ENCODE data around the gene NAT9. TPM values are rescaled to one million over a fixed set of nuclear protein-coding genes. Genes with fewer than 3 reads are reported as not detected.

The NAT9 gene
- total and polyA plus RNA-seq, 5 donors from 2014 or later = 16.2 to 35.4 (median 18.7) TPM

DNA sequence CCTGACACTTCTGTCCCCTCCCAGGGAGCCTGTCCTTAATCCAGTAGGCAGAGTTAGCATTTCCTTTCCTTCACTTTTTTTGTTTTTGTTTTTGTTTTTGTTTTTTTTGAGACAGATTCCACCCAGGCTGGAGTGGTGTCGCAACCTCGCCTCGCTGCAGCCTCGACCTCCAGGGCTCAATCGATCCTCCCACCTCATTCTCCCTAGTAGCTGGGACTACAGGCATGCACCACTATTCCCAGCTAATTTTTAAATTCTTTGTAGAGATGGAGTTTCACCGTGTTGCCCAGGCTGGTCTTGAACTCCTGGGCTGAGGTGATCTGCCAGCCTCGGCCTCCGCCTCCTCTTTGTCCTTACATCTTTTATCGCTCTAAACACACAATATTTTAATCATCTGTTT lies 23.7 kb downstream of the NAT9 start:
- H3K27me3 ChIP-seq (ENCODE audit: control insufficient read depth, insufficient read depth, low read length) = no peaks in the 10 kb centered on the region
- peaks cover 33% of the 10 kb centered on the region for H3K36me3 Mint-ChIP-seq
- H3K4me3 Mint-ChIP-seq = peak overlapping the region; percentile 91 to 99 (median 98)
- H3K36me3 ChIP-seq (ENCODE audit: control insufficient read depth, insufficient read depth, low read length) = peaks cover 11% of the 10 kb centered on the region
- H3K4me3 ChIP-seq (ENCODE audit: low read depth, low read length) = peak overlapping the region; percentile 86
- H3K4me1 ChIP-seq (ENCODE audit: control insufficient read depth, insufficient read depth, low read length, poor library complexity, severe bottlenecking) = peaks cover 80% of the 10 kb centered on the region
- peaks cover 0 to 2% (median 0%) of the 10 kb centered on the region in 7 donors for H3K9me3 Mint-ChIP-seq
- H3K9me3 ChIP-seq (ENCODE audit: control insufficient read depth in 2 of 2, low read length in 2 of 2) = no peaks in the 10 kb centered on the region
- peak overlapping the region; percentile 47 for H3K27ac ChIP-seq (ENCODE audit: insufficient read depth, low read length, poor library complexity, severe bottlenecking)
- ATAC-seq (ENCODE audit: low read depth in 2 of 2) = no peak
- H3K27ac Mint-ChIP-seq = peak overlapping the region; percentile 95 to 99 (median 98)
- H3K27me3 Mint-ChIP-seq = no peaks in the 10 kb centered on the region
- peaks cover 10 to 72% (median 45%) of the 10 kb centered on the region in 4 donors for H3K4me1 Mint-ChIP-seq
- no peak for DNase-seq

DNA sequence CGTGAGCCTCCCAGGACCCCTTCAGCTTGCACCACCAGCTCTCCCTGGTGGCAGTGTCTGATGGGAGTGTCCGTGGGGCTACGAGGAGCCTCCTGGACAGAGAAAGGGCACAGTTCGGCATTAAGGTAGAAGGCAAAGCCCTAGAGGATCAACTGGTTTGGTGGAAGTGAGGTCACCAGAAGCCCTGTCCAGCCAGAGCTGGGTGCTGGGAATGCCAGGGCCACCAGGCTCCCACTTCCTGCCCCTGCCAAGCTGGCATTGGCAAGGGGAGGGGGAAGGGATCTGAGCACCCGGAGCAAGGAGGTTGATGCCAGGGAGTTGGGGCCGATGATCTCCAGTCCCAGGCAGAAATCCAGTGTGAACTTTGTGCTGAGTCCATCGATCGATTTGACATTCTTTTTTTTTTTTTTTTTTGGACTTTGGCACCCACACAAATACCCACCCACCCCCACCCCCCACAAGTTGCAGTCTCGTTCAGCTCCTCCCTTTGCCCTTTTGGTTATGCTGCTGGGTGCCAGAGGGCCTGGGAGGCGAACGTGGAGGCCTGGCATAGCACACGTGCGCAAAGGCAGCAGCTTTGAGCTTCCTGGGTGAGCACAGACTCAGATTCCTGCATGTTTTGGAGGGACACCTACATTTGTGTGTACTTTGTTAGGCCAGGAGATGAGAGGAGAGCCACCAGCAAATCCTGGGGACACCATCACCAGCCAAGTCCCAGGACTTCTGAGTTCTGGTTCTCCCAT lies 25.6 kb downstream of the NAT9 start:
- Histone ChIP-seq H3K4me1 (ENCODE audit: control insufficient read depth, insufficient read depth, low read length, poor library complexity, severe bottlenecking) (peaks cover 77% of the 10 kb centered on the region), H3K27ac (ENCODE audit: insufficient read depth, low read length, poor library complexity, severe bottlenecking) (peak overlapping the region; percentile 76), H3K27me3 (ENCODE audit: control insufficient read depth, insufficient read depth, low read length) (no peaks in the 10 kb centered on the region), H3K4me3 (ENCODE audit: low read depth, low read length) (peak overlapping the region; percentile 86), H3K9me3 (ENCODE audit: control insufficient read depth in 2 of 2, low read length in 2 of 2) (no peaks in the 10 kb centered on the region), H3K36me3 (ENCODE audit: control insufficient read depth, insufficient read depth, low read length) (peaks cover 11% of the 10 kb centered on the region)
- H3K4me3 Mint-ChIP-seq = peak overlapping the region; percentile 91 to 99 (median 98)
- peaks cover 6 to 74% (median 45%) of the 10 kb centered on the region in 4 donors for H3K4me1 Mint-ChIP-seq
- peaks cover 33% of the 10 kb centered on the region for H3K36me3 Mint-ChIP-seq
- DNase-seq = no peak
- peaks cover 0 to 2% (median 0%) of the 10 kb centered on the region in 7 donors for H3K9me3 Mint-ChIP-seq
- no peaks in the 10 kb centered on the region for H3K27me3 Mint-ChIP-seq
- peak overlapping the region; percentile 96 to 99 (median 98) for H3K27ac Mint-ChIP-seq
- ATAC-seq (ENCODE audit: low read depth in 2 of 2) = no peak

DNA sequence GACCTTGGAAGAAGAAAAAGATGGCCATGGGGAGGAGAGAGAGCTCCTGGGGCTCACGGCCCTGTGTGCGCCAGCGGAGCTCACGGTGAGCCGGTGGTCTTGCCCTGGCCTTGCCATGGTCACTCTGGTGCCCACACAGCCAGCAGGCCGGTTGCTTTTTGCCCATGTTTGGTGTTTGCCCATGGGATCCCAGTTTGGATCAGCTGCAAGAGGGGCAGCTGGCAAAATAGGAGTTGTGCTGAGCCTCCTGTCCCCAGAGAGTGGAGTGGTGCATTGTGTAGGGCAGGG lies 26.2 kb downstream of the NAT9 start:
- H3K4me1 ChIP-seq (ENCODE audit: control insufficient read depth, insufficient read depth, low read length, poor library complexity, severe bottlenecking) = peaks cover 77% of the 10 kb centered on the region
- H3K27ac ChIP-seq (ENCODE audit: insufficient read depth, low read length, poor library complexity, severe bottlenecking) = peak overlapping the region; percentile 76
- peaks cover 11% of the 10 kb centered on the region for H3K36me3 ChIP-seq (ENCODE audit: control insufficient read depth, insufficient read depth, low read length)
- H3K4me3 ChIP-seq (ENCODE audit: low read depth, low read length) = peak overlapping the region; percentile 86
- H3K9me3 Mint-ChIP-seq = peaks cover 0 to 2% (median 0%) of the 10 kb centered on the region in 7 donors
- H3K4me3 Mint-ChIP-seq = peak overlapping the region; percentile 91 to 99 (median 98)
- ATAC-seq (ENCODE audit: low read depth in 2 of 2) = no peak
- H3K27me3 ChIP-seq (ENCODE audit: control insufficient read depth, insufficient read depth, low read length) = no peaks in the 10 kb centered on the region
- H3K27me3 Mint-ChIP-seq = no peaks in the 10 kb centered on the region
- peak overlapping the region; percentile 82 to 98 (median 96) for H3K27ac Mint-ChIP-seq
- peaks cover 29% of the 10 kb centered on the region for H3K36me3 Mint-ChIP-seq
- peaks cover 6 to 69% (median 41%) of the 10 kb centered on the region in 4 donors for H3K4me1 Mint-ChIP-seq
- H3K9me3 ChIP-seq (ENCODE audit: control insufficient read depth in 2 of 2, low read length in 2 of 2) = no peaks in the 10 kb centered on the region
- no peak for DNase-seq

DNA sequence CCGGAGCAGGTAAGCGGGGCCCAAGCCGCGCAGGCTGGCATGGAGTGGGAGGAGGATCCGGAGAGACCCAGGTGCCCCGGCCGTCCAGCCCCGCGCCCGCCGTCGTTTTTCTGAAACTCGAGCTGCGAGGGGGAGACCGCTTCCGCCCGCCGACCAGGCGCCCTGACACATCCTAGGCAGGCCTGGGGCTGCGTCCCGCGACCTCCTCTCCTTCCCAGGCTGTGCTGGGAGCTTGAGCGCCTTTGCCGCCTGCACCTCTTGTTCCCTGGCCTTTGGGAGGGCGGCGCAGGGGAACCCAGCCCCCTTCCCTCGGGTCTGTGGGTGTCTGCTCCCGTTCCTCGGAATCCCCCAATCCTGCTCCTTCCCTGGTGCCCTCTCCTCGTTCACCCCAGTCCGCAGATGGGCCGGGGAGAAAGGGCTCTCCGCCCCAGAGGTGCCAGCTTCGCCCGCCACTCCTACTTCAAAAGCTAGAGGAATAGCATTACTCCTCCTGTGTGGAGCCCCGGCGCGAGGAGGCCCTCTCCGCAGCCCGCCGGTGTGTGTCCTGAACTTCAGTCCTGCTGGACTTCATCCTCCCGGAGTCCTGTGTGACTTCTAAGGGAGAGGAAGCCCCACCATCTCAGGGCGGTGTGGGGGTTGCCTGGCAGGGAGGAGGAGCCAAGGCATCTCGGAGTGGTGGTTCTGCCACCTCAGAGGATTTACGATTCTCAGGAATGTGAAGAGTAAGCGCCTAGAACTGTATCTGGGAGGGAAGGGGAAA lies 26.7 kb downstream of the NAT9 start:
- ATAC-seq (ENCODE audit: low read depth in 2 of 2) (peak; percentile 6 to 7), DNase-seq (peak; percentile 23 to 71 (median 48))
- H3K27ac ChIP-seq (ENCODE audit: insufficient read depth, low read length, poor library complexity, severe bottlenecking) = peak overlapping the region; percentile 76
- H3K4me3 ChIP-seq (ENCODE audit: low read depth, low read length) = peak overlapping the region; percentile 86
- Mint-ChIP-seq H3K27me3 (no peaks in the 10 kb centered on the region), H3K36me3 (peaks cover 26% of the 10 kb centered on the region), H3K4me1 (peaks cover 6 to 69% (median 41%) of the 10 kb centered on the region in 4 donors), H3K9me3 (peaks cover 0 to 2% (median 0%) of the 10 kb centered on the region in 7 donors), H3K27ac (peak overlapping the region; percentile 82 to 98 (median 96)), H3K4me3 (peak overlapping the region; percentile 91 to 99 (median 98))
- H3K27me3 ChIP-seq (ENCODE audit: control insufficient read depth, insufficient read depth, low read length) = no peaks in the 10 kb centered on the region
- peaks cover 11% of the 10 kb centered on the region for H3K36me3 ChIP-seq (ENCODE audit: control insufficient read depth, insufficient read depth, low read length)
- peaks cover 77% of the 10 kb centered on the region for H3K4me1 ChIP-seq (ENCODE audit: control insufficient read depth, insufficient read depth, low read length, poor library complexity, severe bottlenecking)
- H3K9me3 ChIP-seq (ENCODE audit: control insufficient read depth in 2 of 2, low read length in 2 of 2) = no peaks in the 10 kb centered on the region

DNA sequence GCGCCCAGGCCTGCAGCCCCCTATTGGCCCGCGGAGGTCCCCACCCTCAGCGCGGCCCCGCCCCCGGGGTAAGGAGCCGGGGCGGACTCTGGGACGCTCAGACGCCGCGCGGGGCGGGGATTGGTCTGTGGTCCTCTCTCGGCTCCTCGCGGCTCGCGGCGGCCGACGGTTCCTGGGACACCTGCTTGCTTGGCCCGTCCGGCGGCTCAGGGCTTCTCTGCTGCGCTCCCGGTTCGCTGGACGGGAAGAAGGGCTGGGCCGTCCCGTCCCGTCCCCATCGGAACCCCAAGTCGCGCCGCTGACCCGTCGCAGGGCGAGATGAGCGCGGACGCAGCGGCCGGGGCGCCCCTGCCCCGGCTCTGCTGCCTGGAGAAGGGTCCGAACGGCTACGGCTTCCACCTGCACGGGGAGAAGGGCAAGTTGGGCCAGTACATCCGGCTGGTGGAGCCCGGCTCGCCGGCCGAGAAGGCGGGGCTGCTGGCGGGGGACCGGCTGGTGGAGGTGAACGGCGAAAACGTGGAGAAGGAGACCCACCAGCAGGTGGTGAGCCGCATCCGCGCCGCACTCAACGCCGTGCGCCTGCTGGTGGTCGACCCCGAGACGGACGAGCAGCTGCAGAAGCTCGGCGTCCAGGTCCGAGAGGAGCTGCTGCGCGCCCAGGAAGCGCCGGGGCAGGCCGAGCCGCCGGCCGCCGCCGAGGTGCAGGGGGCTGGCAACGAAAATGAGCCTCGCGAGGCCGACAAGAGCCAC lies 27.4 kb downstream of the NAT9 start, which contains the start of gene NHERF1:
TSS of gene NHERF1 (plus strand) at position 100 of the 750 bp plus-strand sequence. CDS start at position 319, 219 bp downstream.
- H3K4me3 Mint-ChIP-seq = peak within 1 kb of the TSS; percentile 91 to 99 (median 98)
- peaks cover 77% of the 10 kb centered on the region for H3K4me1 ChIP-seq (ENCODE audit: control insufficient read depth, insufficient read depth, low read length, poor library complexity, severe bottlenecking)
- peak within 1 kb of the TSS; percentile 86 for H3K4me3 ChIP-seq (ENCODE audit: low read depth, low read length)

DNA sequence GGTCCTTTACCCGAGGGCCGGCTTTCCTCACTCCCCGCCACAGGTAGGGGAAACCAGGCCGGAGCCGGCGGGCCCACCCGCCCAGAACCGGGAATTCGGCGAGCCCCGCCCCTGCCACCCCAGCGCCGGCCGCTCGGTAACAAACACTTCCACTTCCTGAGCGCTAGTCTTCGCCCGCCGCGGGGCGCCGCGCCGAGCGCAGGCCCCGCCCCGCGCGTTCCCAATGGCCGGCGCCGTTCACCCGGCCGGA lies 27.9 kb downstream of the NAT9 start:
- no peak overlapping the region for H3K4me3 ChIP-seq (ENCODE audit: low read depth, low read length)
- no peaks in the 10 kb centered on the region for H3K9me3 ChIP-seq (ENCODE audit: control insufficient read depth in 2 of 2, low read length in 2 of 2)
- Mint-ChIP-seq H3K36me3 (peaks cover 23% of the 10 kb centered on the region), H3K4me1 (peaks cover 10 to 69% (median 45%) of the 10 kb centered on the region in 4 donors), H3K9me3 (peaks cover 0 to 2% (median 0%) of the 10 kb centered on the region in 7 donors), H3K27me3 (no peaks in the 10 kb centered on the region), H3K27ac (no peak overlapping the region), H3K4me3 (peak overlapping the region; percentile 81 to 98 (median 86))
- no peak for DNase-seq
- H3K27me3 ChIP-seq (ENCODE audit: control insufficient read depth, insufficient read depth, low read length) = no peaks in the 10 kb centered on the region
- peaks cover 77% of the 10 kb centered on the region for H3K4me1 ChIP-seq (ENCODE audit: control insufficient read depth, insufficient read depth, low read length, poor library complexity, severe bottlenecking)
- H3K27ac ChIP-seq (ENCODE audit: insufficient read depth, low read length, poor library complexity, severe bottlenecking) = peak overlapping the region; percentile 76
- no peak for ATAC-seq (ENCODE audit: low read depth in 2 of 2)
- H3K36me3 ChIP-seq (ENCODE audit: control insufficient read depth, insufficient read depth, low read length) = peaks cover 11% of the 10 kb centered on the region

More for the DNA sequence above, 27.4 kb downstream of the NAT9 start, which contains the start of gene NHERF1:
- Mint-ChIP-seq H3K36me3 (peaks cover 26% of the 10 kb centered on the region), H3K9me3 (peaks cover 0 to 2% (median 0%) of the 10 kb centered on the region in 7 donors), H3K4me1 (peaks cover 8 to 69% (median 45%) of the 10 kb centered on the region in 4 donors), H3K27me3 (no peaks in the 10 kb centered on the region), H3K27ac (peak within 1 kb of the TSS; percentile 82 to 98 (median 96))
- Histone ChIP-seq H3K36me3 (ENCODE audit: control insufficient read depth, insufficient read depth, low read length) (peaks cover 11% of the 10 kb centered on the region), H3K9me3 (ENCODE audit: control insufficient read depth in 2 of 2, low read length in 2 of 2) (no peaks in the 10 kb centered on the region), H3K27ac (ENCODE audit: insufficient read depth, low read length, poor library complexity, severe bottlenecking) (peak within 1 kb of the TSS; percentile 76), H3K27me3 (ENCODE audit: control insufficient read depth, insufficient read depth, low read length) (no peaks in the 10 kb centered on the region)
- peak; percentile 87 to 88 for ATAC-seq (ENCODE audit: low read depth in 2 of 2)
- DNase-seq = peak; percentile 91 to 94 (median 93)

DNA sequence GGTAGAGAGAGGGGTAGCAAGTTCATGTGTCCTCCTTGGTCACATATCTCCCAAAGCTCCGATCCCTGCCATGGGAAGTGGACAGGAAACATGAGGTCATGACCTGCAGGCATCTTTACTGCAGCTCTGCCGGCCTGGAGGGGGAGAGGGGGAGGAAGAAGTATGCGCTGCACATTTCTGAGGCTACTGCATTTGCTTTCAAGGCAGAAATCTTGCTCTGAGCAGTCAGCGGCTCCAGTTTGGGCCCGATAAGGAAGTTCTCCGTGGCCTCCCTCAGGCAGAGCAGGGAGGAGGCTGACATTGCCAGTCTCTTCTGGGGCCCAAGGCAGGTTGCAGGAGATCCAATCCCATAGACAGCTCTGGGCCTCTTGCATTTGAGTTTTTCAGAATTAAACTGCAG lies 29.2 kb downstream of the NAT9 start:
- Histone ChIP-seq H3K4me1 (ENCODE audit: control insufficient read depth, insufficient read depth, low read length, poor library complexity, severe bottlenecking) (peaks cover 77% of the 10 kb centered on the region), H3K9me3 (ENCODE audit: control insufficient read depth in 2 of 2, low read length in 2 of 2) (no peaks in the 10 kb centered on the region), H3K27me3 (ENCODE audit: control insufficient read depth, insufficient read depth, low read length) (no peaks in the 10 kb centered on the region), H3K27ac (ENCODE audit: insufficient read depth, low read length, poor library complexity, severe bottlenecking) (peak overlapping the region; percentile 76), H3K4me3 (ENCODE audit: low read depth, low read length) (peak overlapping the region; percentile 45), H3K36me3 (ENCODE audit: control insufficient read depth, insufficient read depth, low read length) (peaks cover 4% of the 10 kb centered on the region)
- H3K4me3 Mint-ChIP-seq = peak overlapping the region; percentile 79 to 91 (median 81)
- H3K27me3 Mint-ChIP-seq = no peaks in the 10 kb centered on the region
- no peak for DNase-seq
- peaks cover 8 to 69% (median 43%) of the 10 kb centered on the region in 4 donors for H3K4me1 Mint-ChIP-seq
- H3K9me3 Mint-ChIP-seq = peaks cover 0 to 2% (median 0%) of the 10 kb centered on the region in 7 donors
- peak overlapping the region; percentile 67 to 92 (median 84) for H3K27ac Mint-ChIP-seq
- no peak for ATAC-seq (ENCODE audit: low read depth in 2 of 2)
- H3K36me3 Mint-ChIP-seq = peaks cover 14% of the 10 kb centered on the region
